ENCODE results near the gene CD22. TPM values are rescaled to one million over a fixed set of nuclear protein-coding genes. Genes with fewer than 3 reads are reported as not detected.
"Not testable (repeated sequence)": the region's sequence is repeated elsewhere in the genome, so short reads cannot be mapped to it uniquely, and the experiment has no call there.

CD22 gene
- total RNA-seq, 2 donors from 2014 or later: 5.3 to 11.7 TPM

- peaks cover 8% of the 10 kb centered on the region for H3K27me3 Mint-ChIP-seq
- no peak for ATAC-seq (replicated peaks)
- peak overlapping the region; percentile 50 for H3K27ac Mint-ChIP-seq
- H3K4me3 Mint-ChIP-seq: no peak overlapping the region
- H3K4me1 Mint-ChIP-seq: peaks cover 33% of the 10 kb centered on the region
- no peaks in the 10 kb centered on the region for H3K36me3 Mint-ChIP-seq (ENCODE audit: low read depth)
- no peaks in the 10 kb centered on the region for H3K9me3 Mint-ChIP-seq
Observed at GRCh38 chr19:35349614-35350521, 20.9 kb downstream of the CD22 start.

GRCh38 chr19:35350591-35350990 is 21.6 kb downstream of the CD22 start:
- no peaks in the 10 kb centered on the region for H3K9me3 Mint-ChIP-seq
- H3K36me3 Mint-ChIP-seq (ENCODE audit: low read depth): no peaks in the 10 kb centered on the region
- H3K4me3 Mint-ChIP-seq: no peak overlapping the region
- ATAC-seq (replicated peaks): no peak
- no peak overlapping the region for H3K27ac Mint-ChIP-seq
- peaks cover 32% of the 10 kb centered on the region for H3K4me1 Mint-ChIP-seq
- H3K27me3 Mint-ChIP-seq: peaks cover 8% of the 10 kb centered on the region

- Mint-ChIP-seq H3K9me3 (no peaks in the 10 kb centered on the region), H3K27ac (no peak overlapping the region), H3K36me3 (ENCODE audit: low read depth) (no peaks in the 10 kb centered on the region), H3K27me3 (peaks cover 8% of the 10 kb centered on the region), H3K4me1 (peaks cover 22% of the 10 kb centered on the region), H3K4me3 (no peak overlapping the region)
- no peak for ATAC-seq (replicated peaks)
Observed at GRCh38 chr19:35351411-35352176, 22.6 kb downstream of the CD22 start.

- Mint-ChIP-seq H3K9me3 (no peaks in the 10 kb centered on the region), H3K4me1 (peaks cover 16% of the 10 kb centered on the region)
Observed at GRCh38 chr19:35352177-35352447, 23.1 kb downstream of the CD22 start.

GRCh38 chr19:35352448-35353304 is 23.7 kb downstream of the CD22 start:
- no peaks in the 10 kb centered on the region for H3K36me3 Mint-ChIP-seq (ENCODE audit: low read depth)
- peak; percentile 69 for ATAC-seq (replicated peaks)
- peak overlapping the region; percentile 64 for H3K27ac Mint-ChIP-seq
- H3K4me1 Mint-ChIP-seq: peaks cover 15% of the 10 kb centered on the region
- H3K4me3 Mint-ChIP-seq: peak overlapping the region; percentile 48
- H3K27me3 Mint-ChIP-seq: peaks cover 8% of the 10 kb centered on the region
- no peaks in the 10 kb centered on the region for H3K9me3 Mint-ChIP-seq

More at GRCh38 chr19:35352177-35352447, 23.1 kb downstream of the CD22 start:
- Mint-ChIP-seq H3K27ac (no peak overlapping the region), H3K36me3 (ENCODE audit: low read depth) (no peaks in the 10 kb centered on the region), H3K27me3 (peaks cover 8% of the 10 kb centered on the region), H3K4me3 (no peak overlapping the region)
- ATAC-seq (replicated peaks): no peak

GRCh38 chr19:35353635-35354034 is 24.6 kb downstream of the CD22 start:
- Mint-ChIP-seq H3K4me3 (no peak overlapping the region), H3K4me1 (peaks cover 10% of the 10 kb centered on the region), H3K9me3 (no peaks in the 10 kb centered on the region), H3K36me3 (ENCODE audit: low read depth) (no peaks in the 10 kb centered on the region), H3K27ac (no peak overlapping the region), H3K27me3 (peaks cover 8% of the 10 kb centered on the region)
- ATAC-seq (replicated peaks): no peak

GRCh38 chr19:35354898-35355297 is 25.9 kb downstream of the CD22 start:
- Mint-ChIP-seq H3K27me3 (peaks cover 4% of the 10 kb centered on the region), H3K9me3 (no peaks in the 10 kb centered on the region), H3K36me3 (ENCODE audit: low read depth) (no peaks in the 10 kb centered on the region), H3K27ac (no peak overlapping the region), H3K4me3 (no peak overlapping the region), H3K4me1 (peaks cover 5% of the 10 kb centered on the region)
- ATAC-seq (replicated peaks): peak; percentile 73

- Mint-ChIP-seq H3K27me3 (peaks cover 4% of the 10 kb centered on the region), H3K36me3 (ENCODE audit: low read depth) (no peaks in the 10 kb centered on the region), H3K4me1 (peaks cover 5% of the 10 kb centered on the region), H3K27ac (peak overlapping the region; percentile 26), H3K4me3 (no peak overlapping the region), H3K9me3 (no peaks in the 10 kb centered on the region)
- ATAC-seq (replicated peaks): no peak
Observed at GRCh38 chr19:35355791-35356460, 26.9 kb downstream of the CD22 start.

- peak within 1 kb of the TSS; percentile 61 for H3K4me3 Mint-ChIP-seq
- H3K4me1 Mint-ChIP-seq: peaks cover under 1% of the 10 kb centered on the region
- H3K9me3 Mint-ChIP-seq: no peaks in the 10 kb centered on the region
- H3K27me3 Mint-ChIP-seq: peaks cover 11% of the 10 kb centered on the region
- no peaks in the 10 kb centered on the region for H3K36me3 Mint-ChIP-seq (ENCODE audit: low read depth)
- H3K27ac Mint-ChIP-seq: peak within 1 kb of the TSS; percentile 21
- ATAC-seq (replicated peaks): peak; percentile 30
Observed at GRCh38 chr19:35357867-35358573, 29.0 kb downstream of the CD22 start, which contains the start of gene FFAR3. Gene FFAR3 (plus strand): TSS chr19:35358460. CDS start chr19:35358891, 431 bp downstream.

GRCh38 chr19:35358834-35359233 is 29.8 kb downstream of the CD22 start:
- not testable (repeated sequence) for H3K27ac Mint-ChIP-seq; H3K4me3 Mint-ChIP-seq; H3K9me3 Mint-ChIP-seq; H3K4me1 Mint-ChIP-seq; ATAC-seq (replicated peaks); H3K36me3 Mint-ChIP-seq (ENCODE audit: low read depth)
- peaks cover 11% of the 10 kb centered on the region for H3K27me3 Mint-ChIP-seq

- not testable (repeated sequence) for H3K4me1 Mint-ChIP-seq; H3K9me3 Mint-ChIP-seq; H3K36me3 Mint-ChIP-seq (ENCODE audit: low read depth); ATAC-seq (replicated peaks); H3K27ac Mint-ChIP-seq; H3K4me3 Mint-ChIP-seq
- peaks cover 11% of the 10 kb centered on the region for H3K27me3 Mint-ChIP-seq
Observed at GRCh38 chr19:35359395-35359794, 30.4 kb downstream of the CD22 start.

- not testable (repeated sequence) for H3K9me3 Mint-ChIP-seq; H3K36me3 Mint-ChIP-seq (ENCODE audit: low read depth); H3K4me3 Mint-ChIP-seq; H3K4me1 Mint-ChIP-seq; H3K27ac Mint-ChIP-seq; ATAC-seq (replicated peaks)
- peaks cover 14% of the 10 kb centered on the region for H3K27me3 Mint-ChIP-seq
Observed at GRCh38 chr19:35360081-35360480, 31.1 kb downstream of the CD22 start.

GRCh38 chr19:35360880-35361420 is 32.0 kb downstream of the CD22 start:
- H3K4me1 Mint-ChIP-seq: no peaks in the 10 kb centered on the region
- no peaks in the 10 kb centered on the region for H3K36me3 Mint-ChIP-seq (ENCODE audit: low read depth)
- no peak for ATAC-seq (replicated peaks)
- peaks cover 14% of the 10 kb centered on the region for H3K27me3 Mint-ChIP-seq
- H3K9me3 Mint-ChIP-seq: no peaks in the 10 kb centered on the region
- no peak overlapping the region for H3K4me3 Mint-ChIP-seq
- H3K27ac Mint-ChIP-seq: no peak overlapping the region

Data from activated T-helper 17 cell treated with anti-CD3 and anti-CD28 coated beads, Interleukin-2, amount 50 U/mL, for 72 hours (primary cell).